HG03060 (cell line): ENCODE results near the gene MED1.
"Not testable (repeated sequence)": the region's sequence is repeated elsewhere in the genome, so short reads cannot be mapped to it uniquely, and the experiment has no call there.

ENCODE experiments used
- ATAC-seq: cut with Tn5 transposase; IDR thresholded peaks from one replicate; pipeline ENCODE4 v1.9.1; 2021; ENCODE audit warnings: low read depth, moderate number of reproducible peaks; ENCODE audit not compliant: unreplicated experiment

MED1 gene

DNA sequence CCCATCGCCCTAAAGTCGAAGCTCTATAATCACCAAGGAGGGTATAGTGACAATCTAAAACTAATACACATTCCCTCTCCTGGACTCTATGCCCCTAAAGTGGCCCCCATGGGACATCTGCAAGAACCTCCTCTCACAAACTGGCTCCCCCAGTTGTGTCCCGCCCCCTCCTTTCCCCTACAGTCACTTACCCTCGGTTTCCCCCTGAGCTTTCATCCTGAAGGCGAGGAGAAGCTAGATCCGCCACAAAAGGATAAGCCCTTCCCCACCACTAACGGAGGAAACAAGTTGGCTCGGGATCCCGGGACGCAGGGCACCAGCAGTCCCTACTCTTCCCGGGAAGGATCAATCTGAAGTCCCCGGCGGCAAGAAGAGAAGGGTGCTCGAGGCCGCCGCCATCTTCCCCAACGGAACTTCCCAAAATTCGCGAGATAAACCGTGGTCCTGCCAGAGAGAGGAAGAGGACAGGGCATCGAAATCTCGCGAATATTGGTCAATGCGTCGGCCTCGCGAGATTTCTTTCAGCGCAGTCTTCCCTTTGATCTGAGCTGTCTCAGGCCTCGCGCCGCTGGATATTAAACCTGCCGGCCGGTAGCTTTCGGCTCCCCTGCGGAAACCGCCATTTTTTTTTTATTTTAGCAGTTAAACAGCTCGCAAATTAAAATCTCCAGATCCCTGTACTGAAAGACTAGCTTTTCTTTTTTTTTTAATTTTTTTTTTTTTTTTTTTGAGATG lies at the start of gene MED1:
Gene MED1, minus strand, starts transcription at position 417 of the 735 bp plus-strand sequence. Its CDS starts 201 bp downstream, at position 216.
- ATAC-seq = peak; percentile 92

GRCh38 chr17:39496921-39497320 lies 45.9 kb upstream of the MED1 start:
- not testable (repeated sequence) for ATAC-seq

- ATAC-seq = no peak
Measured at GRCh38 chr17:39487946-39488345, 36.9 kb upstream of the MED1 start.

DNA sequence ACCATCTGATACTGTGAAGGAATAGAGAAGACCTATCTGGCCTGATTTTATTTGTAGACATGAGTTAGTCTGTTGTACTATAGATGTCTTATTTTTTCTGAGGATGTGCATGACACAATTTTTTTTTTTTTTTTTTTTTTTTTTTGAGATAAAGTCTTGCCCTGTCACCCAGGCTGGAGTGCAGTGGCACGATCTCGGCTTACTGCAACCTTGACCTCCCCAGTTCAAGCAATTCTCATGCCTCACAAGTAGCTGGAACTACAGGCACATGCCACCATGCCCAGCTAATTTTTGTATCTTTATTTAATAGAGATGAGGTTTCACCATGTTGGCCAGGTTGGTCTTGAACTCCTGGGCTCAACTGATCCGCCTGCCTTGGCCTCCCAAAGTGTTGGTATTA lies 36.4 kb upstream of the MED1 start:
- not testable (repeated sequence) for ATAC-seq

DNA sequence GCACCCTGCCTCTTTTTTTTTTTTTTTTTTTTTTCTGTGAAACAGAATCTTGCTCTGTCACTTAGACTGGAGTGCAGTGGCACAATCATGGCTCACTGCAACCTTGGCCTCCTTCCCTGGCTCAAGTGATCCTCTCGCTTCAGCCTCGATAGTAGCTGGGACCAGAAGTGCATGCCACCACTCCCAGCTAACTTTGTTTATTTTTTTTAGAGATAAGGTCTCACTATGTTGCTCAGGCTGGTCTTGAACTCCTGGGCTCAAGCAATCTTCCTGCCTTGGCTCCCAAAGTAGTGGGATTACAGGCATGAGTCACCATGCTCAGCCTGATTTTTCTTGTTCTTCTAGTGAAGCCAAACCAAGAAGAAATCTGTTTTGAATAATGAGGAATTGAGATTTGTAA lies 35.2 kb upstream of the MED1 start:
- ATAC-seq = no peak

DNA sequence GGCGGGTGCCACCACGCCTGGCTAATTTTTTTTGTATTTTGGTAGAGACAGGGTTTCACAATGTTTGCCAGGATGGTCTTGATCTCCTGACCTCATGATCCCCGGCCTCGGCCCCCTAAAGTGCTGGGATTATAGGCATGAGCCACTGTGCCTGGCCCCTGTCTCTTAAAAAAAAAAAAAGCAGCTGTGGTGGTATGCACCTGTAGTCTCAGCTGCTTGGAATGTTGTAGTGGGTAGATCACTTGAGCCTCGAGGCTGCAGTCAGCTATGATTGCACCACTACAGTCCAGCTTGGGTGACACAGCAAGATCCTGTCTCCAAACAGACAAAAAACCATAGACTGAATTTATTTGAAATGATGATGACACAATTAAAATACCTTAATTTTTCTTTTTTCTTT lies 34.5 kb upstream of the MED1 start:
- no peak for ATAC-seq

- peak; percentile 77 for ATAC-seq
Measured at GRCh38 chr17:39484178-39484577, 33.1 kb upstream of the MED1 start.

DNA sequence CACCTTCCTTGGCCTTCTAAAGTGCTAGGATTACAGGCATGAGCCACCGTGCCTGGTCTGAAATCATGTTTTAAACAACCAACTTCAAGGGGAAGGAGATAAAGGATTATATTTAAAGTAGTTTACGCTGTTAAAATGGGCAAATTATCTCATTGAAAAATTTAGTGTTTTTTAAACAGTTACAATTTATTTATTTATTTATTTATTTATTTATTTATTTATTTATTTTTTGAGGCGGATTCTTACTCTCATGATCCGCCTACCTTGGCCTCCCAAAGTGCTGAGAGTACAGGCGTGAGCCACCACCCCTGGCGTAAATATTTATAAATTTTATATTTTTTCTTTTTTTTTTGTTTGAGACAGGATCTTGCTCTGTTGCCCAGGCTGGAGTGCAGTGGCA lies 32.4 kb upstream of the MED1 start:
- no peak for ATAC-seq

DNA sequence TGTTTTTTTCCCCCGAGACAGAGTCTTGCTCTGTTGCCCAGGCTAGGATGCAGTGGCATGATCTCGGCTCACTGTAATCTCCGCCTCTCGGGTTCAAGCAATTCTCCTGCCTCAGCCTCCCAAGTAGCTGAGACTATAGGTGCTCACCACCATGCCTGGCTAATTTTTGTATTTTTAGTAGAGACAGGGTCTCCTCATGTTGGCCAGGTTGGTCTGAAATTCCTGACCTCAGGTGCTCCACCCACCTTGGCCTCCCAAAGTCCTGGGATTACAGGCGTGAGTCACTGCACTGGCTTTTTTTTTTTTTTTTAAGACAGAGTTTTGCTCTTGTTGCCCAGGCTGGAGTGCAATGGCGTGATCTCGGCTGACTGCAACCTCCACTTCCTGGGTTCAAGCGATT lies 28.6 kb upstream of the MED1 start:
- ATAC-seq = not testable (repeated sequence)

DNA sequence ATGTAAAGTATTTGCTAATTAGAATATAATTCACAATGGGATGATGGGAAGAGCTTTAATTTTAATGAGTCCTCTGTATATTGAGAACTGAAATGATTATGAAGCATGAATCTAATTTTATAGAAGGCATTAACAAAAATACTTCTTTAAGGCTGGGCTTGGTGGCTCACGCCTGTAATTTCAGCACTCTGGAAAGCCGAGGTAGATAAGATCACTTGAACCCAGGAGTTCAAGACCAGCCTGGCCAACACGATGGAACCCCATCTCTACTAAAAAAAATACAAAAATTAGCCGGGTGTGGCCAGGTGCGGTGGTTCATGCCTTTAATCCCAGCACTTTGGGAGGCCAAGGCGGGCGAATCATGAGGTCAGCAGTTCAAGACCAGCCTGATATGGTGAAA lies 22.2 kb upstream of the MED1 start:
- no peak for ATAC-seq

DNA sequence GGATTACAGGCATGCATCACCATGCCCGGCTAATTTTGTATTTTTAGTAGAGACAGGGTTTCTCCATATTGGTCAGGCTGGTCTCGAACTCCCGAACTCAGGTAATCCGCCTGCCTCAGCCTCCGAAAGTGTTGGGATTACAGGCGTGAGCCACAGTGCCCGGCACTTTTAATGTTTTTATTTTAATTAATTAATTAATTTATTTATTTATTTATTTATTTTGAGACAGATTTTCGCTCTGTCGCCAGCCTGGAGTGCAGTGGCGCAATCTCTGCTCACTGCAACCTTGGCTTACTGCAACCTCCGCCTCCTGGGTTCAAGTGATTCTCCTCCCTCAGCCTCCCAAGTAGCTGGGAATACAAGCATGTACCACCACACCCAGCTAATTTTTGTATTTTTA lies 17.5 kb upstream of the MED1 start:
- not testable (repeated sequence) for ATAC-seq

GRCh38 chr17:39464639-39465181 lies 13.6 kb upstream of the MED1 start:
- ATAC-seq = not testable (repeated sequence)

DNA sequence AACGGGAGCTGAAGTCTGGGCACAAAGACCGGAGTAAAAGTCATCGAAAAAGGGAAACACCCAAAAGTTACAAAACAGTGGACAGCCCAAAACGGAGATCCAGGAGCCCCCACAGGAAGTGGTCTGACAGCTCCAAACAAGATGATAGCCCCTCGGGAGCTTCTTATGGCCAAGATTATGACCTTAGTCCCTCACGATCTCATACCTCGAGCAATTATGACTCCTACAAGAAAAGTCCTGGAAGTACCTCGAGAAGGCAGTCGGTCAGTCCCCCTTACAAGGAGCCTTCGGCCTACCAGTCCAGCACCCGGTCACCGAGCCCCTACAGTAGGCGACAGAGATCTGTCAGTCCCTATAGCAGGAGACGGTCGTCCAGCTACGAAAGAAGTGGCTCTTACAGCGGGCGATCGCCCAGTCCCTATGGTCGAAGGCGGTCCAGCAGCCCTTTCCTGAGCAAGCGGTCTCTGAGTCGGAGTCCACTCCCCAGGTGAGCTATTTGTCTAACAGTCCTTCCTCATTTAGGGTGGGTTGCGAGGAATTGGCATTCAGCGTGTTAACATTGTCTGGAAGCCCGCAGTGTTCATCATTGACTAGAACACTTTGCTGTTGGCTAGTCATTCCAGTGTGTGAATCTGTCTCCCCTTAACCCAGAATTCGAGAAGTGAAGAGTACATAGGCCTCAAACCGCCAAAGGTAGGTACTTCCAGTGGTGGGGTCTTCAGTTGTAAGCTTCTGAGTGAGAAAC lies 11.7 kb upstream of the MED1 start:
- ATAC-seq = no peak

- ATAC-seq = no peak
Measured at GRCh38 chr17:39461926-39462569, 11.0 kb upstream of the MED1 start.

DNA sequence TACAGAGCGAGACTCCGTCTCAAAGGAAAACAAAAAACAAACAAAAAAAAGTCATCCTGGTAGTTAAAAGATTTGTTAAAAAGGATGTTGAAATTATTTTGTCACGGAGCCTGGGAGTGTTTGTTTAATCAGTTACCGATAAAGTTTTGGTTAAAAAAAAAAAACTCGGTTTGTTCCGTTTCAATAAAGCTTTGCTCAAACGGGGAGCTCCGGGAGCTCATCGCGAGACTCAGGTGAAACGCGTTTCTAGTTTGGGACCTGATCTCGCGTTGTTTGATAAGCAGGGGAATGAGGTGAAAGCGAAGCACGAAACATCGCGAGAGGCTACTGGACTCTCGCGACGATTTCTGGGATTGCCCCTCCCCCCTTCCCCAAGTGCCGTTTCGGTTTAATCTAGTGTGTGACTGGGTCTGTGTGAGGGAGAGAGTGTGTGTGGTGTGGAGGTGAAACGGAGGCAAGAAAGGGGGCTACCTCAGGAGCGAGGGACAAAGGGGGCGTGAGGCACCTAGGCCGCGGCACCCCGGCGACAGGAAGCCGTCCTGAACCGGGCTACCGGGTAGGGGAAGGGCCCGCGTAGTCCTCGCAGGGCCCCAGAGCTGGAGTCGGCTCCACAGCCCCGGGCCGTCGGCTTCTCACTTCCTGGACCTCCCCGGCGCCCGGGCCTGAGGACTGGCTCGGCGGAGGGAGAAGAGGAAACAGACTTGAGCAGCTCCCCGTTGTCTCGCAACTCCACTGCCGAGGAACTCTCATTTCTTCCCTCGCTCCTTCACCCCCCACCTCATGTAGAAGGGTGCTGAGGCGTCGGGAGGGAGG lies 10.3 kb upstream of the MED1 start, which contains the start of gene CDK12:
Gene CDK12, plus strand, starts transcription at position 374 of the 813 bp plus-strand sequence. CDS start 586 bp downstream, outside the sequence.
- ATAC-seq = peak; percentile 88

GRCh38 chr17:39455919-39456318 lies 4.9 kb upstream of the MED1 start:
- no peak for ATAC-seq

- ATAC-seq = no peak
Measured at GRCh38 chr17:39450051-39450450, 1.0 kb downstream of the MED1 start.

DNA sequence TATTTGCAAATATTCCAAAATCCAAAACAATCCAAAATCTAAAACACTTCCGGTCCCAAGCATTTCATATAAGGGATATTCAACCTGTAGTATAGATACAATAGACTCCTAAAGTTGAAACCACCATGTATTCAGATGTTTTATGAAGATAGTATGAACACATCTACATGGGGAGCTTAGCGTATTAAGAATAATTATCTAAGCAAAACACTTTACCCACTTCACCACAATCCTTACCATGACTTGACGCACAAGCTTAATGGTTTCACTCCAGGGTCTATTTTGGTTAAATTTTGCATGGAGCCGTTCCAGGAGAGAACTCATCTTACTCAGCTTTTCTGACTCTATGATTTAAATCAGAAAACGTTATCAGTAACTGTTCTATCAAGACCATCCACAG lies 3.5 kb downstream of the MED1 start:
- no peak for ATAC-seq

- no peak for ATAC-seq
Measured at GRCh38 chr17:39443326-39443725, 7.7 kb downstream of the MED1 start.

DNA sequence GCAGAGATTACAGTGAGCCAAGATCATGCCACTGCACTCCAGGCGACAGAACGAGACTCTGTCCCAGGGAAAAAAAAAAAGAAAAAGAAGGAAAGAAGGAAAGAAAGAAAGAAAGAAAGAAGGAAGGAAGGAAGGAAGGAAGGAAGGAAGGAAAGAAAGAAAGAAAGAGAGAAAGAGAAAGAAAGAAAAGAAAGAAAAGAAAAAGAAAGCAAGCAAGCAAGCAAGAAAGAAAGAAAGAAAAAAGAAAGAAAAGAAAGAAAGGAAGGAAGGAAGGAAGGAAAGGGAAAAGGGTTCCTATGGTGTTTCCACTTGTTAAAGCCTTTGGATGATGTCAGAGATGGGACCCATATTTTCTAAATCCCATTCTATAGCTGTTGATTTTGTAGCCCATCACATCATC lies 11.2 kb downstream of the MED1 start:
- not testable (repeated sequence) for ATAC-seq
